SHP77 treated with DMSO at 0.1 percent for 48 hours (cell line): ENCODE data around the gene GRIK4.
"Not testable (repeated sequence)": the region's sequence is repeated elsewhere in the genome, so short reads cannot be mapped to it uniquely, and the experiment has no call there.

ENCODE experiments used
- DNase-seq: peaks from one replicate; lab custom pipeline; 2025; lab: John Stamatoyannopoulos, UW

The GRIK4 gene

DNA sequence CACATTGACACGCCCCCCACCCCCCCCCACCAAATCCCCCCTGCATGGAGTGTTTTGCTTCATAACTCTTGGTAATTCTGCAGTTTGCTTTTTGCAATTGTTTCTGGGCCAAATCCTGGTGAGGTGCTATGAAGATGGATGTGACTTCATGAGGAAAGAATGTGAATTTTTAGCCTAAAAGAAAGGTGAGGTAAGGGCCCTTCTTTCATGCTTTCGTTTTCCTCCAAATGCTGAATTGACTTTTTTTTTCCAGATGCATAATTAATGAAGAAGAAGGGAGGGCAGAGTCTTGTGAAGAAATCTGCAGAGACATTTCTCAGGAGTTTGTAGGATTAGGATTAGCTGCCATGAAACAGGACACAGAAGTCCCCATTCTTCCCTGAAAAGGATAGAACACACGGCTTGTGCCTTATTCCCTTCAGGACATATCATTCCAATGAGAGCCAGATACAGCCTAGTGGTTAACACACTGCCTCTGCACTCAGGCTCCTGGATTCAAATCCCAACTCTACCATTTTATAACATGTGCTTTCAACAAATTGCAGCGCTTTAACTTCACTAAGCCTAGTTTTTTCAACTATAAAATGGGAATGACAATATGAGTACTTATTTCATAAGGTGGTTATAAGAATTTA lies 492.8 kb downstream of the GRIK4 start:
- no peak for DNase-seq

DNA sequence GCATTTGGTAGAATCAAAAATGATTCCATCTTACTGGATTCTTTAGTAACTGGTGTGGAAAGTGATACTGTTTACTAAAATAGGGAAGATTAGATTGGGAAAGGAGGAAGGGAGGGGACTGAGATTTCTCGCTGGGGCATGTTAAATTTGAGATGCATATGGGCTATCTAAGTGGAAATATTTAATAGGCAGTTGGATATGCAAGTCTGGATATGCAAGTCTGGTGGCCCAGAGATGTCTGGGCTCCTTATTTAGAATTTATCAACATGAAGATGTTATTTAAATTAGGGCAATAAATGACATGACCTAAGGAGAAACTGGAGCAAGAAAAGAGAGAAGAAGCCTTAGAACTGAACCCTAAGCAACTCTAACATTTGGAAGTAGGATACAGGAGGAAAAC lies 495.4 kb downstream of the GRIK4 start:
- DNase-seq = no peak

DNA sequence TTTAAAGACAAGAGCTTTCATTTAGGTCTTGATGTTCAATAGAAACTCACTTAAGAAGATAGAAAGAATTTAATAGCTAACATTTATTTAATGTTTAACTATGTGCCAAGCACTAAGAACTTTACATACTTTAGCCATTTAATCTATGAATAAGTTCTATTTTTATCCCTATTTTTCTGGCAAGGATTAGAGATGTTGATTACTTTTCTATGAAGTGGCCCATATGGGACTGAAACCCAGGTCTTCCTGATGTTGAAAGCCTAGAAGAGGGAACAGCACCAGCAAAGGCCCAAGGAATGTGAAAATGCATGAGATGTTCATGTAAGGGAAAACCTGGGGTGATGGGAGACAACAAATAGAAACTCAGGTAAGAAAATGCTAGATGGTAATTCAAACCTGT lies 497.0 kb downstream of the GRIK4 start:
- no peak for DNase-seq

DNA sequence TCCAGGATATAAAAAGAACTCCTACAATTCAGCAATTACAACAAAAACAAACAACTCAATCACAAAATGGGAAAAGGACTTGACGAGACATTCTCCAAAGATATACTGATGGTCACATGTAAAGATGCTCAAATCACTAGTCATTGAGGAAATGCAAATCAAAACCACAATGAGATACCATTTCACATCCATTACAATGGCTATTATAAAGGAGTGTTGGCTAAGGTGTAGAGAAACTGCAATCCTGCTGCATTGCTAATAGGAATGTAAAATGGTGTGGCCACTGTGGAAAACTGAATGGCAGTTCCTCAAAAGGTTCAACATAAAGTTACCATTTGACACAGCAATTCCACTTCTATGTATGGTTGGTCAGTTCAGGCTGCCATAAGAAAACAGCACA lies 500.5 kb downstream of the GRIK4 start:
- no peak for DNase-seq

DNA sequence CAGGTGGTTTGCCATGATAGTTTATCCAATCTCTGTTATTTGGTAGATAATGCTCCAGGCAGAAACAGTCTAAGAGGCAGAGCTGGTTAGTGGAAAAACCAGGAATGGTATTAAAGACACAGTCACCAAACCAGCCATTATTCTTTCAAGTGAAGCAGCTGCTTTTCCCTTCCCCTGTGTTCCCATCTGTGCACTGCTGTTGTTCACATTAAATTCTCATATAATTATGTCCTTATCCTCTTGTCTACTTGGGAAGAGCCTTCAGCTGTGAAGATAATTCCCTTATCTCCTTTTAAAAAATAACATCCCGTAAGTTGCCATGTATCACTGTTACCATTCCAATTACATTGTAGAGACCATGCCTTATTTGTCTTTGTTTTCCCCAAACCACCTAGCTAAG lies 507.2 kb downstream of the GRIK4 start:
- no peak for DNase-seq

DNA sequence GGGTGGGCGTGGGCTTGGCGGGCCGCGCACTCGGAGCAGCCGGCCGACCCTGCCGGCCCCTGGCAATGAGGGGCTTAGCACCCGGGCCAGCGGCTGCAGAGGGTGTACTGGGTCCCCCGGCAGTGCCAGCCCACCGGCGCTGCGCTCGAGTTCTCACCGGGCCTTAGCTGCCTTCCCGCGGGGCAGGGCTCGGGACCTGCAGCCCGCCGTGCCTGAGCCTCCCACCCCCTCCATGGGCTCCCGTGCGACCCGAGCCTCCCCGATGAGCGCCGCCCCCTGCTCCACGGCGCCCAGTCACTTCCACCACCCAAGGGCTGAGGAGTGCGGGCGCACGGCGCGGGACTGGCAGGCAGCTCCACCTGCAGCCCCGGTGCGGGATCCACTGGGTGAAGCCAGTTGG lies 510.2 kb downstream of the GRIK4 start:
- DNase-seq = not testable (repeated sequence)

DNA sequence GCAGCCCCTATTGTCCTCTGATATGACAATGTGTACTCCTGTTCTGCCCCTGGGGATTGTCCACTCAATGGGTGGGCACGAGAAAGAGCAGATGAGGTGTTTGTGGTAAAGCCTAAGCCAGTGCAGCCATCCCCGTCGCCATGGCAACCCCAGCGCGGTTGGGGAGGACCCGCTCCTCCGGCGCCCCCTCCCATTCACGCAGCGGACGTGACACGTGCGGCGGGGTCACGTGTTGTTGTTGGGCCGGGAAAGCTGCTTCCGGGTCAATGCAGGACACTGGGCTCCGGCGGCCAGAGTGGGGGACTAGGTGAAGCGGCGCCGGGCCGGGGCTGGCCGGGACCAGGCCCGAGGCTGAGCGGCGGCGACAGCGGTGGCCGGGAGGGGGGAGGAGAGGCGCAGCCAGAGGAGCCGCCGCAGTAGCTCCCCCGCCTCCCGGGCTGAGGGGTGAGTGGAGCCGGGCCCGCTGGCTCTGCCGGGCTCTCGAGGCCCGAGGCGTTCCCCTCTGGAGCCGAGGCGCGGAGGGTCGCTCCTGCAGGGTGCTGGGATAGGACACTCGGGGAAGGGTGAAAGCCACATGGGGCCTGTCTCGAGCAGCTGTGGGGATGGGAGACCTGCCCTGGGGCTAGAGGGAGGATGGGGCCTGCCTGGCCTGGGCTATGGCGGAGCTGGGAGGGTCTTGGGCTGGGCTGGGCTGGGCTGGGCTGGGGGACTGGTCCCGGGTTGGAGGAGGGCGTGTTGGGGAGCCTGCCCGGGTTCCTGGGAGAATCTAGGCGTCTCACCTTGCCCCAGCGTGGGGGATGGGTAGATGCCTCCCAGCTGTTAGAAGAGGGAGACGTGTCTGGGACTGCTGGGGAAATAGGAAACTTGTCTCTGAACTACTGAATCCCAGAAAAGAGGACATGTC lies 512.6 kb downstream of the GRIK4 start, which contains the start of gene TBCEL:
TBCEL (plus strand) TSS at position 255 of the 904 bp plus-strand sequence. CDS start 21,589 bp downstream, outside the sequence.
- DNase-seq = peak; percentile 59

DNA sequence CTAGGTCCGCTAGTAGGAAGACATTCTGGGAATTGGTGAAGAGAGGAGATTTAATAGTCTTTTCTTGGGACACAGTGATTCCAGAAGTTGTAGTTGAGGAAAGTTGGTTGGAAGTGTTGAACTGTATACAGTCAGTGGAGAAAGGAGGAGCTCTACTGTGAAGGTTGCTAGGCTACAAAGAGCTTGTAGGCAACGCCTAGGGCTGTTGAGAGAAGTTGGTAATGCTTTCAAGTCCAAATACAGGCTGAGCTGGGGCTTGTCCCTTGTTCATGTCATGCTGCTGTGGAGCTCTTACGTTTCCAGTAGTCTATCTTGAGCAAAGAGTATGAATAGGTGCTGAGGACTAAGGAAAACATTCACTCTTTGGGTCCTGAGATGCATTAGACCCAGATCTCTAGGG lies 513.4 kb downstream of the GRIK4 start:
- DNase-seq = no peak

DNA sequence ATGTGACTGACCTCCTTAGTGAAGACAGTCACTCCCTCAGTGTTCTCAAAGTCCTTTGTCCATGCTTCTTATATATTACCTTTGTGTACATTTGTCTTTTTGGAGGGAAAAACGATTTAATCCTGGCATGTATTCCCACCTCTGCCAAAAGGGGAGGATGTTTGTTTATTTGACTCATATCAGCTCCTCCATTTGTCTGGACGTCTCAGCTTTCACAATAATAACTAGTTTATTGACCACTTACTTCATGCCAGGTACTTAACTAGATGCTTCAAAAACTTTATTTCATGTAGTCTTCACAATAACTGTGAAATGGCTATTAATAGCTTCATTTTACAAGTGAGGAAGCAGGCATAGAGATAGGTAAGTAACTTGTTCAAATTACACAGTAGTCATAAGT lies 517.6 kb downstream of the GRIK4 start:
- no peak for DNase-seq

DNA sequence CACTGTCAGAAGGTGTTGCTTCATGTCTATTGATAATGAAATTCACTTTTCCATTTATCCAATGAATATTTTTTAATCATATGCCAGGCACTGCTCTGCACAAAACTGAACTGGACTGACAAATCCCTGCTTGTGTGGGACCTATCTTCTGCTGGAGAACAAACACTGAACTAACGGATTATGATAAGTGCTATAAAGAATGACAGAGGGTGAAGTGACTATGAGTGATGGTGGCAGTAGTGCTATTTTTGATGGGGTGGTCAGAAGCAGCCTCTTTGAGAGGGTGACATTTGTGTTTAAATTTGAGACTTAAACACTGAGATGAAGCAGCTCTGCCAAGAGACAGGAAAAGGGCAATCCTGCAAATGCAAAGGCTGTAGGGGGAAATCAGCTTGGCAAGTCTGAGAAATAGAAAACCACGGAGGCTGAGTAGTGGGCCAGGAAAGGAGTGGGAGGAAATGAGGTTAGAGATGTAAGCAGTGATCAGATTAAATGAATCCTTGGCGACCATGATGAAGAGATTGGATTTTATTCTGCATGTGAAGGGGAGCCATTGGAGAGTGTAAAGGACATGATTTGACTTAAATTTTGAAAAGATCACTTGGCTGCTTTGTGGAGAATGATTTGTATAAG lies 518.4 kb downstream of the GRIK4 start:
- no peak for DNase-seq

DNA sequence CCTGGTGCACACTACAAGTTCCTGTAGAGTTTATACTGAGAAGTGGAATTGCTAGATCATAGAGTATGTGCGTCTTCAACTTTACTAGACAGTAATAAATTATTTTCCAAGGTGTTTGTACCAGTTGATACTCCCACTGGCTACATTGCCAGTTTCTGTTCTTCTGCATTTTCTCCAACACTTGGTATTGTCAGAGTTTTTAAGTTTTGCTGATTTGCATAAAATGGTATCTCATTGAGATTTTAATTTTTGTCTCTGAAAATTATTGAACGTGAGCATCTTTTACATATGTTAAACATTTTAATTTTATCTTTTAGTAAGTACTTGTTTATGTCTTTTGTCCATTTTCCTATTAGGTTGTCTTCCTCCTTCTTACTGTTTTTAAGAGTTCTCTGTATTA lies 519.6 kb downstream of the GRIK4 start:
- no peak for DNase-seq

DNA sequence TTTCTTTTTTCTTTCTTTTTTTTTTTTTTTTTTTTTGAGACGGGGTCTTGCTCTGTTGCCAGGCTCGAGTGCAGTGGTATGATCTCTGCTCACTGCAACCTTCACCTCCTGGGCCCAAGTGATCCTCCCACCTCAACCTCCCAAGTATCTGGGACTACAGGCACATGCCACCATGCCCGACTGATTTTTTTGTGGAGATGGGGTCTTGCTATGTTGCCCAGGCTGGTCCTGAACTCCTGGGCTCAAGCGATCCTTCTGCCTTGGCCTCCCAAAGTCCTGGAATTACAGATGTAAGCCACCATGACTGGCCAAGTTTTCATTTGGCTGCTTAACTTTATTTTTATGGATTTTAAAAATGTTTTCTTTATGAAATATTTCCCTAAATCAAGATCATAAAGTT lies 520.1 kb downstream of the GRIK4 start:
- not testable (repeated sequence) for DNase-seq

DNA sequence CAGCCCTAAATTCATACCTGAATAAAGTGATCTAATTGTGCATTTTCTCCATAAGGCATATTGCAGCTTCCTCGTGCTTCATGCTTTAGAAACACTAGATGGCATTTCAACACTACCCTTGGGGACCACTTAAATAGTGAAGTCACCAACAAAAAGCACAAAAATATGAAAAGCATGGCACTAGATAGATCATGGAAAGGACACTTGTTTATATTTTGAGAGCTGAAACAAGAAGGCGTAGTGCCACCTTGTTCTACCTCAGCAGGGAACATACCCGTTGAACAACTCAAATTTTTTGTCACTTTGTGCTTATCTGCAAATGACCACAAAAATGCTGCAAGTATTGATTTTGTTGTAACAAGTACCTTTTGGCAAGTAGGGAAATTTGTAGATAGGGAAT lies 521.0 kb downstream of the GRIK4 start:
- DNase-seq = no peak

DNA sequence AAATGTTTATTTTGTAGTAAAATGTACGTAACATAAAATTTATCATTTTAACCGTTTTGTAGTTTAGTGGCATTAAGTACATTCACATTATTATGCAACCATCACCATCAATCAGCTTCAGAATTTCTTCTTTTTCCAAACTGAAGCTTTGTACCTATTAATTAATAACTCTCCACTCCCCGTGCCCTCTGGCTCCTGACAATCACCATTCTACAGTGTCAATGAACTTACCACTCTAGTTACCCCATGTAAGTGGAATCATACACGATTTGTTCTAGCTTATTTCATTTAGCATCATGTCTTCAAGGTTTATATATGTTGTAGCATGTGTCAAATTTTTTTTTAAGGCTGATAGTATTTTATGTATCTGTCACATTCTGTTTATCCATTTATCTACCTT lies 522.1 kb downstream of the GRIK4 start:
- no peak for DNase-seq

DNA sequence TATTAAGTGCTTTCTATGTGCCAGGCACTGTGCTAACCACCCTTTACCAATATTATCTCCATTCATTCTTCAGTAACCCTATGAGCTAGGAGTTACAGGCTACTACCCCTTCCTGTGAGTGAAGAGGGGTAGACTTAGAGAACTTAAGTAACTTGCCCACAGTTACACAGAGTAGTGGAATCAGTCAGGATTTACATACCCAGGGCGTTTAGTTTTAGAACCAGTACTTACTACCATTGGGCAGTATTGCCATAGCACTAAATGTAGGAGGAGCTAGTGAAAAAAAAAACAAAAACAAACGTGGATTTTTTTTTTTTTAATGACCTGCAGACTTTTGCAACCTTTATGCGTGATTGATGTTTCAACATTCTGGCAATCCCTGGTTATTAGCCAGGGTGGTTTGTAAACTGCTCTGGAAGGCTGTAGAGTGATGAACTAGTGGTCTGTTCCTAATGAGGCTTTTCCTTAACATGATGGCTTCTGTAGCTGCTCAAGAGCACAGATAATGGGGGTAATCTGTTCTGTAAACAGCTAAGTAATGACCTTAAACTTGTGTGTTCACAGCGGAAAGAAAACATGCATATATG lies 523.7 kb downstream of the GRIK4 start:
- no peak for DNase-seq

DNA sequence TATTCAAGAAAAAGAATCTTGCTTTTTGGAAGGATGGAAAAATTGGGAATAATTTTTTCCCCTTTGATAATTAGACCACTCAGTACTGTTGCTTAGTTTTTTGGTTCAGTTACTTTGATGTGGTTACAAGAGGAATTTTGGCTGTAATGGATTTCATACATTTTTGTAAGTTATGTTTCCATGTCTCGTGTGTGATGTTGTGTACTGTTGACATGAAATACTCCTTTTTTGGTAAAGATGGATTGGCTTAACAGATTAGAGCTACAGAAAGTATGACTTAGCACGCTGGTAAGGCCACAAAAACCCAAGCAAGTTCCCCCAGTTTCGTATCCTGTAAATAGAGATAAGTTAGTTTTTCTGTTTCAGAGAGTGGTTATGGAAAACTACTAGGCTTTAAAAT lies 524.2 kb downstream of the GRIK4 start:
- DNase-seq = no peak

DNA sequence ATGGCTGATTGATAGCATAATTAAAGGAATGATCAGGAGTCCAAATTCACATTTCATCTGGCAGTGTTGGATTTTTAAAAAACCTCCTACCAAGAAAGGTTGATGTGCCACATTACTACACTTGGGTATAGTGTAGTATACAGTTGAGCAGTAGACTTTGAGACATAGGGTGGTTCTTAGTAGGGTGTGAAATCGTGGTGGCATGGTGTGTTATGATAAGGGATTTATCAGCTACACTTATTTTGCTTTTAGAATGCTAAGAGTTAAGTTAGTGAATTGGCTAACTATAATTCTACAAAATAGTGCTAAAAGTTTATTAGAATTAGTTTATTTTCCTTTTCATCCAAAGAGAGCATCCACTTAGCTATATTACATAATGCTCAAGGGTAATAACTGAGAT lies 525.5 kb downstream of the GRIK4 start:
- DNase-seq = no peak
